Hypothalamus (tissue), 51 donors: ENCODE results near the gene IL21R.
"Not testable (repeated sequence)": the region's sequence is repeated elsewhere in the genome, so short reads cannot be mapped to it uniquely, and the experiment has no call there.

Source experiments
- DNase-seq, 51 donors: peaks; one replicate each; lab custom pipeline; 2025; lab: John Stamatoyannopoulos, UW

The IL21R gene

GRCh38 chr16:27424772-27425498 lies 23.0 kb downstream of the IL21R start:
- no peak for DNase-seq

- no peak for DNase-seq
These were observed 24.0 kb downstream of the IL21R start for GRCh38 chr16:27425961-27426360.

- peak in 7 of 51 donors; percentile 4 to 35 (median 9) for DNase-seq
These were observed 24.7 kb downstream of the IL21R start for GRCh38 chr16:27426423-27427408.

GRCh38 chr16:27427538-27427937 lies 25.6 kb downstream of the IL21R start:
- no peak for DNase-seq

- DNase-seq = no peak
These were observed 26.2 kb downstream of the IL21R start for GRCh38 chr16:27428026-27428785.

- DNase-seq = no peak
These were observed 27.4 kb downstream of the IL21R start for GRCh38 chr16:27429330-27429871.

GRCh38 chr16:27429981-27430441 lies 28.0 kb downstream of the IL21R start:
- DNase-seq = no peak

- DNase-seq = no peak
These were observed 28.5 kb downstream of the IL21R start for GRCh38 chr16:27430512-27430911.

GRCh38 chr16:27430923-27431484 lies 29.0 kb downstream of the IL21R start:
- DNase-seq = no peak

- no peak for DNase-seq
These were observed 30.0 kb downstream of the IL21R start for GRCh38 chr16:27431773-27432532.

GRCh38 chr16:27432558-27432957 lies 30.6 kb downstream of the IL21R start:
- DNase-seq = no peak

GRCh38 chr16:27433191-27433590 lies 31.2 kb downstream of the IL21R start:
- DNase-seq = not testable (repeated sequence)

GRCh38 chr16:27433636-27434035 lies 31.7 kb downstream of the IL21R start:
- no peak for DNase-seq

- no peak for DNase-seq
These were observed 32.4 kb downstream of the IL21R start for GRCh38 chr16:27434141-27435051.

- not testable (repeated sequence) for DNase-seq
These were observed 33.2 kb downstream of the IL21R start for GRCh38 chr16:27435146-27435545.

- DNase-seq = no peak
These were observed 34.1 kb downstream of the IL21R start for GRCh38 chr16:27436065-27436464.

- DNase-seq = no peak
These were observed 35.1 kb downstream of the IL21R start for GRCh38 chr16:27436921-27437650.

GRCh38 chr16:27437946-27438345 lies 36.0 kb downstream of the IL21R start:
- DNase-seq = no peak
